Lower leg skin (tissue), 3 donors: ENCODE measurements around the gene DSPP.

Experiments
- CTCF ChIP-seq, 3 donors: fragments of 450-650 bp; IDR thresholded peaks; one replicate each; pipeline ENCODE4 v1.5.1; 2016; ENCODE audit warnings: antibody characterized with exemption in 3 of 3, mild to moderate bottlenecking in 3 of 3, moderate library complexity in 2 of 3
- POLR2A ChIP-seq, 2 donors: fragments of 450-650 bp; IDR thresholded peaks; one replicate each; pipeline ENCODE4 v1.6.1; 2016 to 2017; ENCODE audit warnings: antibody characterized with exemption in 2 of 2, mild to moderate bottlenecking in 1 of 2, moderate library complexity in 1 of 2

- no peak for TF ChIP-seq CTCF (IDR thresholded peaks at IDR 0.05)
- no peak for TF ChIP-seq POLR2A (IDR thresholded peaks at IDR 0.05)
Observed at GRCh38 chr4:87608229-87608628, at the start of gene DSPP.
